Measurements from ENCODE around the gene C1QTNF1. TPM values are rescaled to one million over a fixed set of nuclear protein-coding genes. Genes with fewer than 3 reads are reported as not detected.

Gene C1QTNF1
- total RNA-seq, 4 donors from 2014 or later, result 6.3 to 20.6 (median 14.3) TPM

DNA sequence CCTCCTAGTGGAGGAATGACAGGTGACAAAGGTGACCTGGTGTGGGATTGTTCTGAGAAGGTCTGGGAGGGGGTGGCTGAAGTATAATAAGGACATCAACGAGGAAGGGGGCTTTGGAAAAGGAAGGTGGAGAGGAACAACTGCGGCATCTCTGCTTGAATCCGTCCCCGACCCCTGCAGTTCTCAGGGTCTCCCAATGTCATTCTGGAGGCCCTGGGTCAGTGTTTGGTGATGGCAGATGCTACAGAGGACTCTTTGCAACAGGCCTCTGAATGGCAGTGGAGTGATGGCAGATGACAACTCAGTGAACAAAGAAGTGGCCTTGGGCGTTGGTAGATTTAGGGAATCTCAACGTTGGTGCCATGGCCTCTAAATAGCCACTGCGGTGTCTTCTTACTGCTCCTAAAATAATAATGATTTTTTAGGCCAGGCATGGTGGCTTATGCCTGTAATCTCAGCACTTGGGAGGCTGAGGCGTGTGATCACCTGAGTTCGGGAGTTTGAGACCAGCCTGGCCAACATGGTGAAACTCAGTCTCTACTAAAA lies 52.0 kb downstream of the C1QTNF1 start:
- Histone ChIP-seq H3K9me3 (no peaks in the 10 kb centered on the region), H3K4me3 (peak overlapping the region in 3 of 4 donors; percentile 71 to 93 (median 74)), H3K4me1 (peaks cover 0 to 44% (median 13%) of the 10 kb centered on the region in 4 donors), H3K36me3 (peaks cover 0 to 25% (median 0%) of the 10 kb centered on the region in 3 donors), H3K27me3 (no peaks in the 10 kb centered on the region), H3K27ac (peak overlapping the region in 3 of 4 donors; percentile 84 to 93 (median 85))
- peak in 1 of 3 donors; percentile 46 for DNase-seq
- TF ChIP-seq, protein P1, sequence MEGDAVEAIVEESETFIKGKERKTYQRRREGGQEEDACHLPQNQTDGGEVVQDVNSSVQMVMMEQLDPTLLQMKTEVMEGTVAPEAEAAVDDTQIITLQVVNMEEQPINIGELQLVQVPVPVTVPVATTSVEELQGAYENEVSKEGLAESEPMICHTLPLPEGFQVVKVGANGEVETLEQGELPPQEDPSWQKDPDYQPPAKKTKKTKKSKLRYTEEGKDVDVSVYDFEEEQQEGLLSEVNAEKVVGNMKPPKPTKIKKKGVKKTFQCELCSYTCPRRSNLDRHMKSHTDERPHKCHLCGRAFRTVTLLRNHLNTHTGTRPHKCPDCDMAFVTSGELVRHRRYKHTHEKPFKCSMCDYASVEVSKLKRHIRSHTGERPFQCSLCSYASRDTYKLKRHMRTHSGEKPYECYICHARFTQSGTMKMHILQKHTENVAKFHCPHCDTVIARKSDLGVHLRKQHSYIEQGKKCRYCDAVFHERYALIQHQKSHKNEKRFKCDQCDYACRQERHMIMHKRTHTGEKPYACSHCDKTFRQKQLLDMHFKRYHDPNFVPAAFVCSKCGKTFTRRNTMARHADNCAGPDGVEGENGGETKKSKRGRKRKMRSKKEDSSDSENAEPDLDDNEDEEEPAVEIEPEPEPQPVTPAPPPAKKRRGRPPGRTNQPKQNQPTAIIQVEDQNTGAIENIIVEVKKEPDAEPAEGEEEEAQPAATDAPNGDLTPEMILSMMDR (IDR thresholded peaks at IDR 0.05), result no peak
- no peak for TF ChIP-seq POLR2A (IDR thresholded peaks at IDR 0.05)

DNA sequence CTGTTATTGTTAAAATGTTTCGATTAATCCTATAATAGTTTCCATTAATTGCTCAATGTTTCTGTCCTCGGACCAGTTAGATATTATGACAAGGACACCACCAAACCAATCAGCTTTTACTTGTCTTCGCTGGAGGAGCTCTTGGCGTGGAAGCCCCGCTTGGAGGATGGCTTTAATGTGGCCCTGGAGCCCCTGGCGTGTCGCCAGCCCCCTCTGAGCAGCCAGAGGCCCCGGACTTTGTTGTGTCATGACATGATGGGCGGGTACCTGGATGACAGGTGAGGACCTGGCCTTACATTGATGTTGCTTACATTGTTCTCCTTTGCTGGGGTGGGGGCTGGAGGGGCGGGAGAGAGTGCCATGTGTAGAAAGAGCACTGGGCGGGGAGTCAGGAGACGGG lies 53.6 kb downstream of the C1QTNF1 start:
- Histone ChIP-seq H3K9me3 (no peaks in the 10 kb centered on the region), H3K4me3 (no peak overlapping the region), H3K36me3 (peaks cover 0 to 41% (median 0%) of the 10 kb centered on the region in 3 donors), H3K27me3 (no peaks in the 10 kb centered on the region), H3K4me1 (peaks cover 0 to 42% (median 12%) of the 10 kb centered on the region in 4 donors), H3K27ac (peak overlapping the region in 1 of 4 donors; percentile 9)
- peak in 1 of 3 donors; percentile 50 for DNase-seq
- TF ChIP-seq POLR2A (IDR thresholded peaks at IDR 0.05), result no peak
- TF ChIP-seq, protein P1 (IDR thresholded peaks at IDR 0.05), result no peak

DNA sequence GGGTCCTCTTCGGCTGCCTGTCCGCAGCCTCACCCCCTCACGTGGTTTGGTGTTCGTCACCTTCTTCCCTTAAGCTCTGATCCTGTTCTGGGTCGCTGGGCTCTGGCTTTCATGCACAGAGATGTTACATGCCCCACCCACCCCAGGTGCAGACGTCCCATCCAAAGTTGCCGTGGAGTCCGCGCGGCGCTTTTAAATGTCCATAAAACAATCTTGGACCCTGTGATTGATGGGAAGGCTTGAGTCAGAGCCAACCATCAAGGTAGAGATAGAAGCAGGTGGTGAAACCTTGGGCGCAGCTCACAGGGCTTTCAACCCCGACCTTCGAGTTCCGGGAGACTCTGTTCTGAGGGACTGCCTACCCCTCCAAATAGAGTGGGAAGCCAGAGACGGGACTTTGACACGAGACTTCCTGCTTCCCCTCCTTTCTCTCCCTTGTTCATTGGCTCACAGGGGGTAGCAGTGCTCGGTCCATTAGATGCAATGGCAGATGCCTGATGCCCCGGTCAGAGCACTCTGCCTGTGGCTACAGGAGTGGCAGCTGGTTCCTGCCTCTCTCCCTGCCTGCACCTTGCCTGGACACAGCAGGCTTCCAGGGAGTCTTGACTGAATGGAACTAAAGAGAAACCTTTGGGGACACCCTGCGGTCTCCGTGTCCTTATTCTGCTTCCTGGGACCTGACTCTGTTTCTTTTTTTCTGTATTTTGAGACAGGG lies 54.7 kb downstream of the C1QTNF1 start:
- DNase-seq, result peak in 2 of 3 donors; percentile 70 to 72
- Histone ChIP-seq H3K9me3 (no peaks in the 10 kb centered on the region), H3K27me3 (no peaks in the 10 kb centered on the region), H3K4me1 (peaks cover 0 to 35% (median 10%) of the 10 kb centered on the region in 4 donors), H3K36me3 (peaks cover 0 to 51% (median 0%) of the 10 kb centered on the region in 3 donors), H3K4me3 (no peak overlapping the region), H3K27ac (peak overlapping the region in 1 of 4 donors; percentile 9)
- TF ChIP-seq, protein P1 (IDR thresholded peaks at IDR 0.05), result no peak
- TF ChIP-seq POLR2A (IDR thresholded peaks at IDR 0.05), result no peak

DNA sequence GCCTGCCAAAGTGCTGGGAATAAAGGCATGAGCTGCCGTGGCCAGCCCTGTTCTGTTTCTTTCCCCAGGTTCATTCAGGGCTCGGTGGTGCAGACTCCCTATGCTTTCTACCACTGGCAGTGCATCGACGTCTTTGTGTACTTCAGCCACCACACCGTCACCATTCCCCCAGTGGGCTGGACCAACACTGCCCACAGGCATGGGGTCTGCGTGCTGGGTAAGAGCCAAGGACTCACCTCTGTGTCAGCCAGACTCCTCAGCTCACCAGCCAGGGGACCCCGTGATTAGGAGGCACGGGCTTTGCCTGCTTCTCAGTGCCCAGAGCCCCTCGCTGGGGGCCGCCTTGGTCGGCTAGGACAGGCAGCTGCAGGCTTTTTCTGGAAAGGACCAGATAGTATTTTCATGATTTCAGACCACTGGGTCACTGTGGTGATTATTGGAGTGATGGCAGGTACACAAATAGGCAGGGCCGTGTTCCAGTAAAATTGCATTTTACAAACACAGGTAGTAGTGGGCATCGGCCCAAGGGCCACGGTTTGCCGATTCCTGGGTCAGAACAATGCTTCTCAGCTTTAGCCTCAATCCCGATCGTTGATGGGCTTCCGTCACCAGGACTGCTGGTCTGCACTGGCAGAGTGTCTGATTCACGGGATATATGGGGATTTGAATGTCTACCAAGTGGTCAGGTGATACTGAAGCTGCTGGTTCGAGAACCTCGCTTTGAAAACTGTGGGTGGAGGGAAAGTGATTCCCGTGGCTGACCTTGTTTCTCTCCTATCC lies 55.6 kb downstream of the C1QTNF1 start:
- Histone ChIP-seq H3K4me3 (no peak overlapping the region), H3K36me3 (peaks cover 0 to 61% (median 0%) of the 10 kb centered on the region in 3 donors), H3K27ac (no peak overlapping the region), H3K9me3 (no peaks in the 10 kb centered on the region), H3K27me3 (no peaks in the 10 kb centered on the region), H3K4me1 (peaks cover 0 to 28% (median 6%) of the 10 kb centered on the region in 4 donors)
- TF ChIP-seq, protein P1 (IDR thresholded peaks at IDR 0.05), result no peak
- TF ChIP-seq POLR2A (IDR thresholded peaks at IDR 0.05), result no peak
- peak in 1 of 3 donors; percentile 32 for DNase-seq

DNA sequence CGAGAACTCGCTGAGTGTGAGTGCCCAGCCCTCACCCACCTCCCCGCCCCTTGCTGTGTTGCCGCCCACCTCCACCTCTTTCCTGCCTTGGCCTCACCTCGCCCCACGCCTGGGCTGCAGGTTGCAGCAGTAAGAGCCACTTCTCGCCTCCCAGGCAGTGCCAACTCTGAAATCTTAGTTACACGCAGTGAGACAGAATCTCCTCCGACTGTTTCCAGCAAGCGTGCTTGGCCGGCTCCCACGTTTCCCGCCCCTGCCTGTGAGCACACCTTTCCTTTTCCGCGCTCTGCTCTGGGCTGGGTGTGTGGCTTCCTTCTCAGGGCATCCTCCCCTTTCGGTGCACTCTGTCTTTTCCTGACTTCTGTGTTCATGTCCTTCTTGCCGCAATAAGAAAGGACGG lies 56.4 kb downstream of the C1QTNF1 start:
- peaks cover 0 to 28% (median 6%) of the 10 kb centered on the region in 4 donors for H3K4me1 ChIP-seq
- H3K9me3 ChIP-seq, result no peaks in the 10 kb centered on the region
- H3K4me3 ChIP-seq, result no peak overlapping the region
- no peak overlapping the region for H3K27ac ChIP-seq
- DNase-seq, result no peak
- TF ChIP-seq, protein P1 (IDR thresholded peaks at IDR 0.05), result no peak
- no peak for TF ChIP-seq POLR2A (IDR thresholded peaks at IDR 0.05)
- peaks cover 0 to 68% (median 0%) of the 10 kb centered on the region in 3 donors for H3K36me3 ChIP-seq
- no peaks in the 10 kb centered on the region for H3K27me3 ChIP-seq

Data from Peyer's patch (tissue), 4 donors.